MCF 10A (cell line): ENCODE measurements around the gene CDK15. TPM values are rescaled to one million over a fixed set of nuclear protein-coding genes. Genes with fewer than 3 reads are reported as not detected.

ENCODE experiments used
- Bru-seq: library from RNA; stranded (reverse); fragments of 400-500 nt; gene quantifications from one replicate; lab custom pipeline; 2021; lab: Mats Ljungman, UMichigan
- BruChase-seq, 2 experiments: library from RNA; stranded (reverse); fragments of 400-500 nt; gene quantifications; one replicate each; lab custom pipeline; 2021; lab: Mats Ljungman, UMichigan
- BruUV-seq: library from RNA; stranded (reverse); fragments of 400-500 nt; replicated peaks from 2 replicates; lab custom pipeline; 2021; lab: Mats Ljungman, UMichigan
- CTCF ChIA-PET: fragments of 300-600 bp; sonication (Branson Sonifier 250); formaldehyde crosslinking; extraction: SDS; loops from one replicate; lab custom pipeline; 2021; ENCODE audit warnings: antibody characterized with exemption, inconsistent platforms; lab: Yijun Ruan, JAX
- POLR2A ChIA-PET: fragments of 300-600, 350-650 bp; sonication (Branson Sonifier 250); formaldehyde crosslinking; extraction: SDS; loops from one replicate; lab custom pipeline; 2020; ENCODE audit warnings: antibody characterized with exemption, inconsistent platforms; lab: Yijun Ruan, JAX
- DNase-seq: peaks from one replicate; pipeline ENCODE4 v3.0.0-alpha.2; 2018; ENCODE audit not compliant: unreplicated experiment
- H3K27ac Mint-ChIP-seq: one replicate; pipeline ENCODE4 v1.8.0; 2022; ENCODE audit warnings: mild to moderate bottlenecking, low read depth, mixed read lengths; ENCODE audit not compliant: unreplicated experiment
- H3K27me3 Mint-ChIP-seq: one replicate; pipeline ENCODE4 v1.8.0; 2022; ENCODE audit warnings: mixed read lengths; ENCODE audit not compliant: insufficient read depth, unreplicated experiment
- H3K36me3 Mint-ChIP-seq: one replicate; pipeline ENCODE4 v1.8.0; 2022; ENCODE audit warnings: mild to moderate bottlenecking, moderate library complexity, mixed read lengths; ENCODE audit not compliant: insufficient read depth, unreplicated experiment
- H3K4me1 Mint-ChIP-seq: one replicate; pipeline ENCODE4 v1.8.0; 2022; ENCODE audit warnings: mixed read lengths; ENCODE audit not compliant: insufficient read depth, unreplicated experiment
- H3K4me3 Mint-ChIP-seq: one replicate; pipeline ENCODE4 v1.8.0; 2022; ENCODE audit warnings: mild to moderate bottlenecking, moderate library complexity, mixed read lengths; ENCODE audit not compliant: unreplicated experiment
- H3K9me3 Mint-ChIP-seq: one replicate; pipeline ENCODE4 v1.8.0; 2022; ENCODE audit warnings: mixed read lengths; ENCODE audit not compliant: unreplicated experiment
- intact Hi-C: fragments of 100-400 bp; cut with micrococcal nuclease; formaldehyde crosslinking; loops from 2 replicates; pipeline ENCODE4 v1.14.1; 2022
- long read RNA-seq: library from polyadenylated mRNA; stranded (forward); transcript quantifications from one replicate; pipeline ENCODE4 v2.0.0, GENCODE V29; 2022
- total RNA-seq: library from RNA; stranded (reverse); gene quantifications from 2 replicates; pipeline ENCODE4 v1.2.3, GENCODE V29; 2022
- TF ChIP-seq, protein P1 (sequence below): fragments of 200-600 bp; IDR thresholded peaks from one replicate; pipeline ENCODE4 v1.8.0; 2022; ENCODE audit warnings: antibody characterized with exemption, mild to moderate bottlenecking; ENCODE audit not compliant: unreplicated experiment

The CDK15 gene
- not detected in 2 replicates for total RNA-seq
- Bru-seq, nascent RNA: percentile 13 among the genes with signal in this experiment
- percentile 5 among the genes with signal in this experiment for BruChase-seq, experiment 1, labeled RNA remaining after a 6-hour chase
- BruChase-seq, experiment 2, labeled RNA remaining after a 2-hour chase: percentile 12 among the genes with signal in this experiment
- long read RNA-seq: 0 reads

DNA sequence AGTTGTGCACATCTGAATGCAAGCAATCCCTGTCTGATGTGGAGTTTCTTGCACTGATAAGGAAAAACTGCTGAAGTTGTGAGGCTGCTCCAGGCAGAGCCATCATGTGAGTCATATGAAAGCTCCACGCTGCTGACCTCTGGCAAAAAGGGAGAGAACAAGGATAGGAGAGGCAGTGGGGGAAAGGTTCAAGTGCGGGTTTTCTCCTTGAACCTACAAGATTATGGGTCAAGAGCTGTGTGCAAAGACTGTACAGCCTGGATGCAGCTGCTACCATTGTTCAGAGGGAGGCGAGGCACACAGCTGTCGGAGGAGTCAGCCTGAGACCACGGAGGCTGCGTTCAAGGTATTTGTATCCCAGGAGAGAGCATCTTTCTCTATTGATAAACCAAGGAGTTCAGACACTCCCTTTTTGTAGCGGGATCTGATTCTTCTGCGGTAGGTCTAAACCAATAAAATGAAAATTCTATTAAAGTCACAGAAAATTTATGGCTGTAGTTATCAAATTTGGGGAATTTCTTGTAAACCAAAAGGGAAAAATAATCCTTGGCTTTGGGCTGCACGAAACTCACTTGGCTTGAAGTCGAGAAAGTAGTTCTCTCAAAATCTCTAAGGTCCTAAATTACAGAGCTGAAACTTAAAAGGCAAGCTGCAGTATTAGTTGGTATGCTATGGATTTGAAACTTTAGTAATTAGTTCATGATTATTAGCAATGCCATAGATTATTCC is at the start of gene CDK15:
TSS of gene CDK15 (plus strand) at position 96 of the 729 bp plus-strand sequence. CDS start at position 224, 128 bp downstream.
- POLR2A ChIA-PET: interaction anchor here (1.0 kb wide), 1 partner anchor 26 kb away, joined by 3 read pairs; the partner anchor contains the start of gene ALS2
- no peaks in the 10 kb centered on the region for H3K4me1 Mint-ChIP-seq
- H3K36me3 Mint-ChIP-seq: no peaks in the 10 kb centered on the region
- DNase-seq: no peak
- CTCF ChIA-PET: interaction anchor here (0.6 to 2.8 kb wide), 4 partner anchors 11 to 53 kb away, joined by 3 to 10 read pairs (median 4); no protein-coding TSS in a partner anchor
- no peaks in the 10 kb centered on the region for H3K27me3 Mint-ChIP-seq
- H3K4me3 Mint-ChIP-seq: no peak within 1 kb of the TSS
- H3K9me3 Mint-ChIP-seq: no peaks in the 10 kb centered on the region
- H3K27ac Mint-ChIP-seq: no peak within 1 kb of the TSS
- intact Hi-C loops: no loop called here
- TF ChIP-seq, protein P1, sequence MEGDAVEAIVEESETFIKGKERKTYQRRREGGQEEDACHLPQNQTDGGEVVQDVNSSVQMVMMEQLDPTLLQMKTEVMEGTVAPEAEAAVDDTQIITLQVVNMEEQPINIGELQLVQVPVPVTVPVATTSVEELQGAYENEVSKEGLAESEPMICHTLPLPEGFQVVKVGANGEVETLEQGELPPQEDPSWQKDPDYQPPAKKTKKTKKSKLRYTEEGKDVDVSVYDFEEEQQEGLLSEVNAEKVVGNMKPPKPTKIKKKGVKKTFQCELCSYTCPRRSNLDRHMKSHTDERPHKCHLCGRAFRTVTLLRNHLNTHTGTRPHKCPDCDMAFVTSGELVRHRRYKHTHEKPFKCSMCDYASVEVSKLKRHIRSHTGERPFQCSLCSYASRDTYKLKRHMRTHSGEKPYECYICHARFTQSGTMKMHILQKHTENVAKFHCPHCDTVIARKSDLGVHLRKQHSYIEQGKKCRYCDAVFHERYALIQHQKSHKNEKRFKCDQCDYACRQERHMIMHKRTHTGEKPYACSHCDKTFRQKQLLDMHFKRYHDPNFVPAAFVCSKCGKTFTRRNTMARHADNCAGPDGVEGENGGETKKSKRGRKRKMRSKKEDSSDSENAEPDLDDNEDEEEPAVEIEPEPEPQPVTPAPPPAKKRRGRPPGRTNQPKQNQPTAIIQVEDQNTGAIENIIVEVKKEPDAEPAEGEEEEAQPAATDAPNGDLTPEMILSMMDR: no peak
- no TSS peak for BruUV-seq

DNA sequence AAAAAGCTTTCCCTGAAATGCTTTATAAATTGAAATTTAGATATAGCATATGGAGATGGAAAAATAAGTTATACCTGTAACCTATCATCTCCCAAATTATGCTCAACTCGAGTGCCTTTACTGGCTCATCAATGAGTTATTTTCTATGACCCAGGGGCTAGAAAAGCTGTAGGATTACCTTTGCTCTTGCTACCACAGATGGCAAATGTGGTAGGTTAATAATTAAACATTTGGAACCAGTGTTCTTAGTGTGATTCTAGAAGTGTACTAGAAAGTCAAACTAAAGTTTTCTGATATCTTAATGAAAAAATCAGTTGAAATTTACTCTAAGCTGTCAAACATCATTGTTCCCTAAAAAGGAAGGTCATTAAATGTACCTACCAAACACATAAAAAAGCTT is 48.1 kb upstream of the CDK15 start:
- no peaks in the 10 kb centered on the region for H3K27me3 Mint-ChIP-seq
- peaks cover 49% of the 10 kb centered on the region for H3K36me3 Mint-ChIP-seq
- intact Hi-C loops: no loop called here
- no peaks in the 10 kb centered on the region for H3K9me3 Mint-ChIP-seq
- DNase-seq: no peak
- BruUV-seq: no TSS peak
- TF ChIP-seq, protein P1: no peak
- no peak overlapping the region for H3K4me3 Mint-ChIP-seq
- ChIA-PET POLR2A (interaction anchor here (1.0 to 1.4 kb wide), 2 partner anchors 18 to 22 kb away, joined by 3 to 6 read pairs; partner anchors contain the start of gene ALS2), CTCF (interaction anchor here (0.6 to 1.2 kb wide), 2 partner anchors 13 to 37 kb away, joined by 3 read pairs; no protein-coding TSS in a partner anchor)
- H3K4me1 Mint-ChIP-seq: no peaks in the 10 kb centered on the region
- H3K27ac Mint-ChIP-seq: no peak overlapping the region

- CTCF ChIA-PET: interaction anchor here (0.6 to 1.2 kb wide), 2 partner anchors 27 to 36 kb away, joined by 3 read pairs; no protein-coding TSS in a partner anchor
- no peak for DNase-seq
- peaks cover 51% of the 10 kb centered on the region for H3K36me3 Mint-ChIP-seq
- no peak overlapping the region for H3K27ac Mint-ChIP-seq
- H3K4me3 Mint-ChIP-seq: no peak overlapping the region
- BruUV-seq: no TSS peak
- no peaks in the 10 kb centered on the region for H3K27me3 Mint-ChIP-seq
- TF ChIP-seq, protein P1: no peak
- intact Hi-C loops: no loop called here
- POLR2A ChIA-PET: interaction anchor here (1.0 to 1.4 kb wide), 2 partner anchors 18 to 22 kb away, joined by 3 to 6 read pairs; partner anchors contain the start of gene ALS2
- H3K4me1 Mint-ChIP-seq: no peaks in the 10 kb centered on the region
- H3K9me3 Mint-ChIP-seq: no peaks in the 10 kb centered on the region
Observed at GRCh38 chr2:201758873-201759272, 47.5 kb upstream of the CDK15 start.

GRCh38 chr2:201759567-201759966 is 46.8 kb upstream of the CDK15 start:
- Mint-ChIP-seq H3K27ac (no peak overlapping the region), H3K4me3 (no peak overlapping the region), H3K27me3 (no peaks in the 10 kb centered on the region), H3K36me3 (peaks cover 58% of the 10 kb centered on the region), H3K9me3 (no peaks in the 10 kb centered on the region), H3K4me1 (no peaks in the 10 kb centered on the region)
- intact Hi-C loops: no loop called here
- CTCF ChIA-PET: interaction anchor here (0.6 kb wide), 1 partner anchor 27 kb away, joined by 3 read pairs; no protein-coding TSS in a partner anchor
- BruUV-seq: no TSS peak
- TF ChIP-seq, protein P1: no peak
- POLR2A ChIA-PET: interaction anchor here (0.8 to 1.4 kb wide), 2 partner anchors 17 to 18 kb away, joined by 3 to 4 read pairs; no protein-coding TSS in a partner anchor
- no peak for DNase-seq
